HepG2 (cell line): ENCODE measurements around the gene MTHFS. TPM values are rescaled to one million over a fixed set of nuclear protein-coding genes. Genes with fewer than 3 reads are reported as not detected.

Experiments
- ARNT ChIP-seq: fragments of 450-650 bp; IDR thresholded peaks from 2 replicates; pipeline ENCODE4 v1.6.1; 2017
- BHLHE40 ChIP-seq: IDR thresholded peaks from 2 replicates; pipeline ENCODE4 v1.6.1; 2011; ENCODE audit warnings: low read length, improper control_type of control experiment
- CBX1 ChIP-seq: IDR thresholded peaks from one replicate; pipeline ENCODE4 v1.6.1; 2016; ENCODE audit warnings: antibody characterized with exemption, low read depth
- ELF1 ChIP-seq: sonication (generic); formaldehyde crosslinking; IDR thresholded peaks from 2 replicates; pipeline ENCODE4 v1.4.0; 2020; ENCODE audit warnings: missing genetic modification reagents
- FIP1L1 ChIP-seq: fragments of 200-400 bp; formaldehyde crosslinking; IDR thresholded peaks from 2 replicates; pipeline ENCODE4 v1.6.1; 2018; ENCODE audit warnings: low read depth, mild to moderate bottlenecking, low read length, moderate library complexity, borderline replicate concordance; ENCODE audit not compliant: insufficient read depth
- FOSL1 ChIP-seq: sonication (generic); formaldehyde crosslinking; IDR thresholded peaks from 2 replicates; pipeline ENCODE4 v1.9.0; 2021; ENCODE audit warnings: missing genetic modification reagents, borderline replicate concordance
- FOSL2 ChIP-seq: sonication (generic); formaldehyde crosslinking; IDR thresholded peaks from 2 replicates; pipeline ENCODE4 v1.4.0; 2020; ENCODE audit warnings: missing genetic modification reagents
- HNRNPK ChIP-seq: fragments of 200-400 bp; formaldehyde crosslinking; IDR thresholded peaks from 2 replicates; pipeline ENCODE4 v1.6.1; 2018; ENCODE audit warnings: low read length, low read depth, moderate library complexity, mild to moderate bottlenecking; ENCODE audit not compliant: poor library complexity, severe bottlenecking
- HOXA7 ChIP-seq: sonication (generic); formaldehyde crosslinking; IDR thresholded peaks from 2 replicates; pipeline ENCODE4 v1.8.1; 2022; ENCODE audit warnings: mild to moderate bottlenecking, missing genetic modification reagents, moderate library complexity
- IKZF1 ChIP-seq: fragments of 450-650 bp; IDR thresholded peaks from 2 replicates; pipeline ENCODE4 v1.7.1; 2016
- MIER2 ChIP-seq: IDR thresholded peaks from 2 replicates; pipeline ENCODE4 v1.6.1; 2016; ENCODE audit warnings: missing biosample characterization, missing genetic modification reagents
- PCBP1 ChIP-seq: fragments of 200-400 bp; formaldehyde crosslinking; IDR thresholded peaks from 2 replicates; pipeline ENCODE4 v1.6.1; 2017; ENCODE audit warnings: mild to moderate bottlenecking, low read depth, low read length, borderline replicate concordance
- REXO4 ChIP-seq: sonication (generic); formaldehyde crosslinking; IDR thresholded peaks from 2 replicates; pipeline ENCODE4 v1.8.0; 2022; ENCODE audit warnings: missing genetic modification reagents, mild to moderate bottlenecking, borderline replicate concordance
- SOX6 ChIP-seq, 2 experiments: fragments of 450-650 bp in 1 of 2; sonication (generic) in 1 of 2; formaldehyde crosslinking in 1 of 2; IDR thresholded peaks; 2 replicates each; pipeline versions ENCODE4 v1.4.0 to v1.6.1; 2017 to 2020; ENCODE audit warnings: antibody characterized with exemption in 1 of 2, mild to moderate bottlenecking in 1 of 2, missing genetic modification reagents in 1 of 2
- TAF15 ChIP-seq: fragments of 200-400 bp; formaldehyde crosslinking; IDR thresholded peaks from one replicate; pipeline ENCODE4 v1.6.1; 2018; ENCODE audit warnings: mild to moderate bottlenecking, low read depth, low read length; ENCODE audit not compliant: poor library complexity, severe bottlenecking
- ZIK1 ChIP-seq: sonication (generic); formaldehyde crosslinking; IDR thresholded peaks from 2 replicates; pipeline ENCODE4 v1.5.0; 2020; ENCODE audit warnings: mild to moderate bottlenecking, low read depth, missing genetic modification reagents, borderline replicate concordance
- ZKSCAN1 ChIP-seq: fragments of 150-350 bp; IDR thresholded peaks from 2 replicates; pipeline ENCODE4 v1.6.1; 2014; ENCODE audit warnings: low read length
- ZNF350 ChIP-seq: sonication (generic); formaldehyde crosslinking; IDR thresholded peaks from 2 replicates; pipeline ENCODE4 v1.4.0; 2020; ENCODE audit warnings: mild to moderate bottlenecking, low read depth, missing genetic modification reagents, borderline replicate concordance
- ZNF451 ChIP-seq: sonication (generic); formaldehyde crosslinking; IDR thresholded peaks from 2 replicates; pipeline ENCODE4 v1.5.0; 2020; ENCODE audit warnings: mild to moderate bottlenecking, missing genetic modification reagents
- ZNF652 ChIP-seq: IDR thresholded peaks from 2 replicates; pipeline ENCODE4 v1.6.1; 2016; ENCODE audit warnings: low read depth, borderline replicate concordance
- ZNF816 ChIP-seq: sonication (generic); formaldehyde crosslinking; IDR thresholded peaks from 2 replicates; pipeline ENCODE4 v1.8.0; 2022; ENCODE audit warnings: missing genetic modification reagents, mild to moderate bottlenecking, borderline replicate concordance
- polyA plus RNA-seq, 8 experiments: library from polyadenylated mRNA; depleted of rRNA in 3 of 8; stranded (reverse) in 7 of 8; unstranded in 1 of 8; fragments of >200 nt; fragmentation: Illumina TruSeq in 4 of 8; extraction: Trizol in 4 of 8; gene quantifications; 2 replicates each; pipeline versions ENCODE4 v1.2.1 to v1.2.3, GENCODE V29; 2011 to 2016; ENCODE audit warnings: low read depth in 4 of 8, missing spikeins in 1 of 8, mixed read lengths in 1 of 8; ENCODE audit not compliant: insufficient read depth in 1 of 8
- total RNA-seq, 5 experiments: library from RNA; depleted of rRNA; stranded (reverse); fragments of >200 nt; fragmentation: Illumina TruSeq; extraction: Trizol; gene quantifications; 2 replicates each; pipeline ENCODE4 v1.2.3, GENCODE V29; 2016; ENCODE audit warnings: low read depth in 1 of 5
- TF ChIP-seq, protein P1 (sequence below), 2 experiments: fragments of 450-650 bp in 1 of 2; sonication (generic) in 1 of 2; formaldehyde crosslinking; IDR thresholded peaks; 2 replicates each; pipeline versions ENCODE4 v1.5.0 to v1.8.0; 2020 to 2022; ENCODE audit warnings: mild to moderate bottlenecking in 1 of 2, missing genetic modification reagents in 1 of 2
- TF ChIP-seq, protein P2 (sequence below): sonication (generic); formaldehyde crosslinking; conservative IDR thresholded peaks from 2 replicates; pipeline ENCODE4 v1.4.0; 2020; ENCODE audit warnings: missing genetic modification reagents
- TF ChIP-seq, protein P3 (sequence below): sonication (generic); formaldehyde crosslinking; IDR thresholded peaks from 2 replicates; pipeline ENCODE4 v1.4.0; 2020; ENCODE audit warnings: missing genetic modification reagents, mild to moderate bottlenecking, borderline replicate concordance
- TF ChIP-seq, protein P4 (sequence below): sonication (generic); formaldehyde crosslinking; IDR thresholded peaks from 2 replicates; pipeline ENCODE4 v1.8.1; 2023; ENCODE audit warnings: mild to moderate bottlenecking, missing genetic modification reagents, borderline replicate concordance
- TF ChIP-seq, protein P5 (sequence below): sonication (generic); formaldehyde crosslinking; IDR thresholded peaks from 2 replicates; pipeline ENCODE4 v1.4.0; 2020; ENCODE audit warnings: mild to moderate bottlenecking, missing genetic modification reagents

MTHFS gene
- total and polyA plus RNA-seq, 2 of the 13 experiments (the other 11 are each of a cell fraction or from before 2014, with no cell fraction given) = 37.0 to 49.7 TPM

DNA sequence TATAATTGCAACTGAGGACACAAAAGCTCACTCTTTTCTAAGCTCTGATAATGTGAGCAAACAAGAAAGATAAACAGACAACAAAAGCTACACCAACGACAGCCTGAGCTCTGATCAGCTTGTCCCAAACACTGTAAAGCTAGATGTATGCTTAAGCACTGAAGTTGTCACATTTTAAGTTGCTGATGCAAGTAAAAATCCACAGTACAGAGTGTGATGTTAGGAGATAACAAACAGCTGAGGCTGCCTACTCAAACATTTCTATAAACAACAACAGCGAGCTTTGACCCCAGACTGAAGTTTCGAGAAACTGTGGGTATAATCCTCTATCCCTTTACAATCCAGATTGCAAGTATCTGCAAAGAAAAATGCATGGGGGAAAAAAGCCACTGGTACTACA lies 10.7 kb downstream of the MTHFS start (continued):
- TF ChIP-seq TAF15 = no peak
- TF ChIP-seq SOX6 (IDR thresholded peaks at IDR 0.05) = no peak
- peak; percentile 95 for TF ChIP-seq SOX6 (CRISPR knock-in tag; IDR thresholded peaks at IDR 0.05)
- TF ChIP-seq, protein P1, sequence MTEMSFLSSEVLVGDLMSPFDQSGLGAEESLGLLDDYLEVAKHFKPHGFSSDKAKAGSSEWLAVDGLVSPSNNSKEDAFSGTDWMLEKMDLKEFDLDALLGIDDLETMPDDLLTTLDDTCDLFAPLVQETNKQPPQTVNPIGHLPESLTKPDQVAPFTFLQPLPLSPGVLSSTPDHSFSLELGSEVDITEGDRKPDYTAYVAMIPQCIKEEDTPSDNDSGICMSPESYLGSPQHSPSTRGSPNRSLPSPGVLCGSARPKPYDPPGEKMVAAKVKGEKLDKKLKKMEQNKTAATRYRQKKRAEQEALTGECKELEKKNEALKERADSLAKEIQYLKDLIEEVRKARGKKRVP (CRISPR knock-in tag; IDR thresholded peaks at IDR 0.05) = peak in 1 of 2 experiments; percentile 92; a peak in 2 of 4 replicates
- TF ChIP-seq, protein P2, sequence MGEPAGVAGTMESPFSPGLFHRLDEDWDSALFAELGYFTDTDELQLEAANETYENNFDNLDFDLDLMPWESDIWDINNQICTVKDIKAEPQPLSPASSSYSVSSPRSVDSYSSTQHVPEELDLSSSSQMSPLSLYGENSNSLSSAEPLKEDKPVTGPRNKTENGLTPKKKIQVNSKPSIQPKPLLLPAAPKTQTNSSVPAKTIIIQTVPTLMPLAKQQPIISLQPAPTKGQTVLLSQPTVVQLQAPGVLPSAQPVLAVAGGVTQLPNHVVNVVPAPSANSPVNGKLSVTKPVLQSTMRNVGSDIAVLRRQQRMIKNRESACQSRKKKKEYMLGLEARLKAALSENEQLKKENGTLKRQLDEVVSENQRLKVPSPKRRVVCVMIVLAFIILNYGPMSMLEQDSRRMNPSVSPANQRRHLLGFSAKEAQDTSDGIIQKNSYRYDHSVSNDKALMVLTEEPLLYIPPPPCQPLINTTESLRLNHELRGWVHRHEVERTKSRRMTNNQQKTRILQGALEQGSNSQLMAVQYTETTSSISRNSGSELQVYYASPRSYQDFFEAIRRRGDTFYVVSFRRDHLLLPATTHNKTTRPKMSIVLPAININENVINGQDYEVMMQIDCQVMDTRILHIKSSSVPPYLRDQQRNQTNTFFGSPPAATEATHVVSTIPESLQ = no peak
- no peak for TF ChIP-seq CBX1
- TF ChIP-seq ZNF350 (CRISPR knock-in tag) = no peak
- no peak for TF ChIP-seq IKZF1
- no peak for TF ChIP-seq FOSL1 (CRISPR knock-in tag)
- no peak for TF ChIP-seq ZNF451 (CRISPR knock-in tag)
- no peak for TF ChIP-seq HNRNPK
- no peak for TF ChIP-seq ZIK1
- peak; percentile 64 for TF ChIP-seq BHLHE40
- no peak for TF ChIP-seq PCBP1
- TF ChIP-seq REXO4 (CRISPR knock-in tag) = no peak
- no peak for TF ChIP-seq ARNT
- TF ChIP-seq, protein P3, sequence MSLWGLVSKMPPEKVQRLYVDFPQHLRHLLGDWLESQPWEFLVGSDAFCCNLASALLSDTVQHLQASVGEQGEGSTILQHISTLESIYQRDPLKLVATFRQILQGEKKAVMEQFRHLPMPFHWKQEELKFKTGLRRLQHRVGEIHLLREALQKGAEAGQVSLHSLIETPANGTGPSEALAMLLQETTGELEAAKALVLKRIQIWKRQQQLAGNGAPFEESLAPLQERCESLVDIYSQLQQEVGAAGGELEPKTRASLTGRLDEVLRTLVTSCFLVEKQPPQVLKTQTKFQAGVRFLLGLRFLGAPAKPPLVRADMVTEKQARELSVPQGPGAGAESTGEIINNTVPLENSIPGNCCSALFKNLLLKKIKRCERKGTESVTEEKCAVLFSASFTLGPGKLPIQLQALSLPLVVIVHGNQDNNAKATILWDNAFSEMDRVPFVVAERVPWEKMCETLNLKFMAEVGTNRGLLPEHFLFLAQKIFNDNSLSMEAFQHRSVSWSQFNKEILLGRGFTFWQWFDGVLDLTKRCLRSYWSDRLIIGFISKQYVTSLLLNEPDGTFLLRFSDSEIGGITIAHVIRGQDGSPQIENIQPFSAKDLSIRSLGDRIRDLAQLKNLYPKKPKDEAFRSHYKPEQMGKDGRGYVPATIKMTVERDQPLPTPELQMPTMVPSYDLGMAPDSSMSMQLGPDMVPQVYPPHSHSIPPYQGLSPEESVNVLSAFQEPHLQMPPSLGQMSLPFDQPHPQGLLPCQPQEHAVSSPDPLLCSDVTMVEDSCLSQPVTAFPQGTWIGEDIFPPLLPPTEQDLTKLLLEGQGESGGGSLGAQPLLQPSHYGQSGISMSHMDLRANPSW (CRISPR knock-in tag) = no peak
- TF ChIP-seq ZNF816 (CRISPR knock-in tag) = no peak
- TF ChIP-seq, protein P4, sequence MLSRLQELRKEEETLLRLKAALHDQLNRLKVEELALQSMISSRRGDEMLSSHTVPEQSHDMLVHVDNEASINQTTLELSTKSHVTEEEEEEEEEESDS (CRISPR knock-in tag) = no peak
- TF ChIP-seq, protein P5, sequence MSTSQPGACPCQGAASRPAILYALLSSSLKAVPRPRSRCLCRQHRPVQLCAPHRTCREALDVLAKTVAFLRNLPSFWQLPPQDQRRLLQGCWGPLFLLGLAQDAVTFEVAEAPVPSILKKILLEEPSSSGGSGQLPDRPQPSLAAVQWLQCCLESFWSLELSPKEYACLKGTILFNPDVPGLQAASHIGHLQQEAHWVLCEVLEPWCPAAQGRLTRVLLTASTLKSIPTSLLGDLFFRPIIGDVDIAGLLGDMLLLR (CRISPR knock-in tag) = no peak
- no peak for TF ChIP-seq ZKSCAN1
- TF ChIP-seq HOXA7 (CRISPR knock-in tag) = no peak
- TF ChIP-seq FOSL2 (CRISPR knock-in tag) = peak; percentile 68
- no peak for TF ChIP-seq ZNF652 (CRISPR knock-in tag)
- no peak for TF ChIP-seq MIER2
- no peak for TF ChIP-seq ELF1 (CRISPR knock-in tag)
- TF ChIP-seq FIP1L1 = no peak
